Measurements from ENCODE around the gene NOM1. TPM values are rescaled to one million over a fixed set of nuclear protein-coding genes. Genes with fewer than 3 reads are reported as not detected.
A peak's percentile ranks its signal among the peaks of the same experiment; 100 is the strongest.

Gene NOM1
- total and polyA plus RNA-seq, 2 experiments from 2014 or later: 17.7 to 36.5 TPM

DNA sequence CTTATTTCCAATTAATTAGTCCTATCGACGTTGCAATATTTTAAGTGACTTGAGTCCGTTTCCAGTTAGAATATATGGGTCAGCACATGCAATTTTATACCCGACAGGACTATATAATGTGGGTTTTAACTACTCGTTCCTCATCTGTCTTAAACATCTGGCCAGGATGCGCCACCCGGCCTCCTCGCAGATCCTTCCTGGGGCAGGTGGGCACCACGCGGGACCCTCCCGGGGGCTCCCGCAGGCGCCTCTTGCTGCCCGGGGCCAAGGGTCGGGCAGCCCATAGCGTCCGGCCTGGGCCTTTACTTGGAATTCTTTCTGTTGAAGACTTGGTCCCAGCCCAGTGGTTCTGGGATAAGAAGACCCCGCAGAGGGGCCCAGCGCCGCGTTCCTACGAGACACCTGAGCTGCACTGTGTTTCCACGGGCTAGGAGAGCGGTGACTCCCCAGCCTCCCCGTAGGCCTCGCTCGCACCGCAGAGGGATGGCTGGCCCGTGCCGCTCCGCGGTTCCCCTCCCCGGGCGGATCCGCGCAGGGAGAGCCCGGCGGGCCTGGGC, 71.1 kb downstream of the NOM1 start:
- no peak overlapping the region for H3K4me3 Mint-ChIP-seq
- H3K79me2 ChIP-seq (replicated peaks; ENCODE audit: insufficient read depth): no peaks in the 10 kb centered on the region
- H3K27me3 Mint-ChIP-seq (ENCODE audit: insufficient read depth, low read depth, poor library complexity): peaks cover 98% of the 10 kb centered on the region
- peak overlapping the region; percentile 74 for H2AFZ ChIP-seq
- H3K4me1 ChIP-seq (ENCODE audit: insufficient read depth): peaks cover 60% of the 10 kb centered on the region
- H3K4me3 ChIP-seq: peak overlapping the region; percentile 51
- peak overlapping the region; percentile 79 for H3K4me2 ChIP-seq
- TF ChIP-seq, protein P1, sequence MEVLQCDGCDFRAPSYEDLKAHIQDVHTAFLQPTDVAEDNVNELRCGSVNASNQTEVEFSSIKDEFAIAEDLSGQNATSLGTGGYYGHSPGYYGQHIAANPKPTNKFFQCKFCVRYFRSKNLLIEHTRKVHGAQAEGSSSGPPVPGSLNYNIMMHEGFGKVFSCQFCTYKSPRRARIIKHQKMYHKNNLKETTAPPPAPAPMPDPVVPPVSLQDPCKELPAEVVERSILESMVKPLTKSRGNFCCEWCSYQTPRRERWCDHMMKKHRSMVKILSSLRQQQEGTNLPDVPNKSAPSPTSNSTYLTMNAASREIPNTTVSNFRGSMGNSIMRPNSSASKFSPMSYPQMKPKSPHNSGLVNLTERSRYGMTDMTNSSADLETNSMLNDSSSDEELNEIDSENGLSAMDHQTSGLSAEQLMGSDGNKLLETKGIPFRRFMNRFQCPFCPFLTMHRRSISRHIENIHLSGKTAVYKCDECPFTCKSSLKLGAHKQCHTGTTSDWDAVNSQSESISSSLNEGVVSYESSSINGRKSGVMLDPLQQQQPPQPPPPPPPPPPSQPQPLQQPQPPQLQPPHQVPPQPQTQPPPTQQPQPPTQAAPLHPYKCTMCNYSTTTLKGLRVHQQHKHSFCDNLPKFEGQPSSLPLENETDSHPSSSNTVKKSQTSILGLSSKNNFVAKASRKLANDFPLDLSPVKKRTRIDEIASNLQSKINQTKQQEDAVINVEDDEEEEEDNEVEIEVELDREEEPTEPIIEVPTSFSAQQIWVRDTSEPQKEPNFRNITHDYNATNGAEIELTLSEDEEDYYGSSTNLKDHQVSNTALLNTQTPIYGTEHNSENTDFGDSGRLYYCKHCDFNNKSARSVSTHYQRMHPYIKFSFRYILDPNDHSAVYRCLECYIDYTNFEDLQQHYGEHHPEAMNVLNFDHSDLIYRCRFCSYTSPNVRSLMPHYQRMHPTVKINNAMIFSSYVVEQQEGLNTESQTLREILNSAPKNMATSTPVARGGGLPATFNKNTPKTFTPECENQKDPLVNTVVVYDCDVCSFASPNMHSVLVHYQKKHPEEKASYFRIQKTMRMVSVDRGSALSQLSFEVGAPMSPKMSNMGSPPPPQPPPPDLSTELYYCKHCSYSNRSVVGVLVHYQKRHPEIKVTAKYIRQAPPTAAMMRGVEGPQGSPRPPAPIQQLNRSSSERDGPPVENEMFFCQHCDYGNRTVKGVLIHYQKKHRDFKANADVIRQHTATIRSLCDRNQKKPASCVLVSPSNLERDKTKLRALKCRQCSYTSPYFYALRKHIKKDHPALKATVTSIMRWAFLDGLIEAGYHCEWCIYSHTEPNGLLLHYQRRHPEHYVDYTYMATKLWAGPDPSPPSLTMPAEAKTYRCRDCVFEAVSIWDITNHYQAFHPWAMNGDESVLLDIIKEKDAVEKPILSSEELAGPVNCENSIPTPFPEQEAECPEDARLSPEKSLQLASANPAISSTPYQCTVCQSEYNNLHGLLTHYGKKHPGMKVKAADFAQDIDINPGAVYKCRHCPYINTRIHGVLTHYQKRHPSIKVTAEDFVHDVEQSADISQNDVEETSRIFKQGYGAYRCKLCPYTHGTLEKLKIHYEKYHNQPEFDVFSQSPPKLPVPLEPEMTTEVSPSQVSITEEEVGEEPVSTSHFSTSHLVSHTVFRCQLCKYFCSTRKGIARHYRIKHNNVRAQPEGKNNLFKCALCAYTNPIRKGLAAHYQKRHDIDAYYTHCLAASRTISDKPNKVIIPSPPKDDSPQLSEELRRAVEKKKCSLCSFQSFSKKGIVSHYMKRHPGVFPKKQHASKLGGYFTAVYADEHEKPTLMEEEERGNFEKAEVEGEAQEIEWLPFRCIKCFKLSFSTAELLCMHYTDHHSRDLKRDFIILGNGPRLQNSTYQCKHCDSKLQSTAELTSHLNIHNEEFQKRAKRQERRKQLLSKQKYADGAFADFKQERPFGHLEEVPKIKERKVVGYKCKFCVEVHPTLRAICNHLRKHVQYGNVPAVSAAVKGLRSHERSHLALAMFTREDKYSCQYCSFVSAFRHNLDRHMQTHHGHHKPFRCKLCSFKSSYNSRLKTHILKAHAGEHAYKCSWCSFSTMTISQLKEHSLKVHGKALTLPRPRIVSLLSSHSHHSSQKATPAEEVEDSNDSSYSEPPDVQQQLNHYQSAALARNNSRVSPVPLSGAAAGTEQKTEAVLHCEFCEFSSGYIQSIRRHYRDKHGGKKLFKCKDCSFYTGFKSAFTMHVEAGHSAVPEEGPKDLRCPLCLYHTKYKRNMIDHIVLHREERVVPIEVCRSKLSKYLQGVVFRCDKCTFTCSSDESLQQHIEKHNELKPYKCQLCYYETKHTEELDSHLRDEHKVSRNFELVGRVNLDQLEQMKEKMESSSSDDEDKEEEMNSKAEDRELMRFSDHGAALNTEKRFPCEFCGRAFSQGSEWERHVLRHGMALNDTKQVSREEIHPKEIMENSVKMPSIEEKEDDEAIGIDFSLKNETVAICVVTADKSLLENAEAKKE (CRISPR knock-in tag; IDR thresholded peaks at IDR 0.05): no peak
- TF ChIP-seq EZH2phosphoT487 (IDR thresholded peaks at IDR 0.05; ENCODE audit: unreplicated experiment): peak; percentile 41
- peak; percentile 91 for TF ChIP-seq EZH2 (IDR thresholded peaks at IDR 0.05; ENCODE audit: low read depth, unreplicated experiment)
- no peak overlapping the region for H3K27ac Mint-ChIP-seq
- H3K36me3 ChIP-seq (ENCODE audit: insufficient read depth): no peaks in the 10 kb centered on the region
- peak; percentile 56 for DNase-seq (ENCODE audit: low spot score)
- peaks cover 27% of the 10 kb centered on the region for H4K20me1 ChIP-seq (replicated peaks; ENCODE audit: insufficient read depth)
- no peaks in the 10 kb centered on the region for H3K36me3 Mint-ChIP-seq (ENCODE audit: low read depth)
- peaks cover 34% of the 10 kb centered on the region for H3F3A ChIP-seq (replicated peaks; ENCODE audit: low read depth)
- H3K9me2 ChIP-seq (ENCODE audit: insufficient read depth): no peaks in the 10 kb centered on the region
- peaks cover 5% of the 10 kb centered on the region; the same call in 2 of the 3 replicates for H3K9me3 Mint-ChIP-seq
- H3K27me3 ChIP-seq (ENCODE audit: insufficient read depth): peaks cover 100% of the 10 kb centered on the region
- H3K27ac ChIP-seq (ENCODE audit: low read depth): no peak overlapping the region
- peaks cover 37% of the 10 kb centered on the region for H3K4me1 Mint-ChIP-seq
- peak; percentile 16 for ATAC-seq

DNA sequence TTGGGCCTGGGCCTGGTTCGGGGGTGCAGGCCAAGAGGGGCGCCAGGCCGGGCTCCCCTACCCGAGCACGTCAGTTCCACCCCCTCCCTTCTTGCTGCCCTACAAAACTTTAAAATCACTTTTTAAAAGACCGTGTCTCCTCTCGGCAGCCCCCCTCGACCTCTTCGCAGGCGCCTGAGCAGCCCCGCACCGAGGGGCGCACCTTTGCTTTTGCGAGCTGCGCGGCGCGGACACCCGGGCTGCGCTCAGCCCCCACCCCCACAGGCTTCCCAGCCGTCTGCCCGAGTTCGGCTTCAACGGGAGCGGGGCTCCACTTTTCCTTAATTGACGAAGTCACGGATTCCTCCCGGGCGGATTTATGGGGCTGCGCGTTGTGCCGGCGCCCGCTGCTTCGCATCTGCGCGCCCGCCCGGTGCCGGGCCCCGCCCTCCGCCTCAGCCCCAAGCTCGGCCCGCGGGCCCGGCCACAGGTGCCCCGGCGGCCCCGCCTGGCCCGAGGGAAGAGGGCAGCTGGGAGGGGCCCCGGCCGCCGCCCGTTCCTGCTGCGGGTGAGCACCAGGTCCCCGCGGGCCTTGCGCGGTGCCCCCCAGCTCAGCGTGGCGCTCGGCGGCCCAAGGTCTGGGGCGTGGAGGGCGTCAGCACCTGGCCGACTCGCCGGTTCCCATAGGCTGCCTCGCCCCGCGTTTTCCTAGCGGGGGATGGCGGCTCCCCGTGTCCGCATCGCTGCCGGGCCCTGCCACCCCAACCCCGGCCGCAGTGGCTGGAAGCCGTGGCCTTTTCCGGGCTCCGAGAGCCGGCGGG, 71.8 kb downstream of the NOM1 start:
- Histone ChIP-seq H3K79me2 (replicated peaks; ENCODE audit: insufficient read depth) (no peaks in the 10 kb centered on the region), H3K27me3 (ENCODE audit: insufficient read depth) (peaks cover 100% of the 10 kb centered on the region), H2AFZ (peak overlapping the region; percentile 78), H3K36me3 (ENCODE audit: insufficient read depth) (no peaks in the 10 kb centered on the region), H3K4me2 (peak overlapping the region; percentile 79), H4K20me1 (replicated peaks; ENCODE audit: insufficient read depth) (peaks cover 27% of the 10 kb centered on the region), H3K27ac (ENCODE audit: low read depth) (no peak overlapping the region), H3K4me1 (ENCODE audit: insufficient read depth) (peaks cover 53% of the 10 kb centered on the region), H3K9me2 (ENCODE audit: insufficient read depth) (no peaks in the 10 kb centered on the region), H3F3A (replicated peaks; ENCODE audit: low read depth) (peaks cover 33% of the 10 kb centered on the region), H3K4me3 (peak overlapping the region; percentile 51)
- peak; percentile 60 for DNase-seq (ENCODE audit: low spot score)
- H3K4me3 Mint-ChIP-seq: peak overlapping the region; percentile 37; the same call in 1 of the 3 replicates
- peaks cover 31% of the 10 kb centered on the region for H3K4me1 Mint-ChIP-seq
- H3K27me3 Mint-ChIP-seq (ENCODE audit: insufficient read depth, low read depth, poor library complexity): peaks cover 98% of the 10 kb centered on the region
- H3K27ac Mint-ChIP-seq: no peak overlapping the region
- peak; percentile 19 for ATAC-seq
- peaks cover 5% of the 10 kb centered on the region; the same call in 2 of the 3 replicates for H3K9me3 Mint-ChIP-seq
- H3K36me3 Mint-ChIP-seq (ENCODE audit: low read depth): no peaks in the 10 kb centered on the region
- TF ChIP-seq EZH2 (IDR thresholded peaks at IDR 0.05; ENCODE audit: low read depth, unreplicated experiment) (peak; percentile 95), NANOG (IDR thresholded peaks at IDR 0.05; ENCODE audit: borderline replicate concordance) (no peak), STAT1 (IDR thresholded peaks at IDR 0.05; ENCODE audit: unreplicated experiment) (no peak)

Data from GM23338 (cell line).